Effector memory CD4-positive, alpha-beta T cell (primary cell): ENCODE measurements around the gene LAPTM5.

Experiments used
- DNase-seq, 3 donors: peaks; one replicate each; pipeline ENCODE4 v3.0.0-alpha.2; 2020
- H3K27ac ChIP-seq: 2 replicates; pipeline ENCODE4 v1.7.0; 2013; ENCODE audit warnings: mild to moderate bottlenecking, low read length, moderate library complexity; ENCODE audit not compliant: insufficient read depth, poor library complexity, severe bottlenecking
- H3K27me3 ChIP-seq: replicated peaks from 2 replicates; pipeline ENCODE4 v1.7.0; 2013; ENCODE audit warnings: mild to moderate bottlenecking, low read length; ENCODE audit not compliant: insufficient read depth, control insufficient read depth, poor library complexity, severe bottlenecking
- H3K36me3 ChIP-seq: 2 replicates; pipeline ENCODE4 v1.7.0; 2013; ENCODE audit warnings: mild to moderate bottlenecking, low read length, moderate library complexity; ENCODE audit not compliant: control insufficient read depth, insufficient read depth
- H3K4me1 ChIP-seq: 2 replicates; pipeline ENCODE4 v1.7.0; 2013; ENCODE audit warnings: low read length, mild to moderate bottlenecking; ENCODE audit not compliant: control insufficient read depth, insufficient read depth, poor library complexity, severe bottlenecking
- H3K4me3 ChIP-seq: 2 replicates; pipeline ENCODE4 v1.7.0; 2013; ENCODE audit warnings: low read length, low read depth, mild to moderate bottlenecking; ENCODE audit not compliant: insufficient read depth, poor library complexity, severe bottlenecking
- H3K9me3 ChIP-seq: 2 replicates; pipeline ENCODE4 v1.7.0; 2013; ENCODE audit warnings: mild to moderate bottlenecking, low read length, moderate library complexity; ENCODE audit not compliant: control insufficient read depth

Gene LAPTM5

GRCh38 chr1:30714536-30715090 lies 43.0 kb downstream of the LAPTM5 start:
- peaks cover 10% of the 10 kb centered on the region for H3K4me1 ChIP-seq
- H3K27me3 ChIP-seq: no peaks in the 10 kb centered on the region
- DNase-seq: no peak
- H3K36me3 ChIP-seq: no peaks in the 10 kb centered on the region
- no peaks in the 10 kb centered on the region for H3K9me3 ChIP-seq
- no peak overlapping the region for H3K4me3 ChIP-seq
- no peak overlapping the region for H3K27ac ChIP-seq

- no peaks in the 10 kb centered on the region for H3K27me3 ChIP-seq
- no peak for DNase-seq
- no peaks in the 10 kb centered on the region for H3K9me3 ChIP-seq
- H3K27ac ChIP-seq: no peak overlapping the region
- peaks cover 4% of the 10 kb centered on the region for H3K4me1 ChIP-seq
- H3K36me3 ChIP-seq: no peaks in the 10 kb centered on the region
- no peak overlapping the region for H3K4me3 ChIP-seq
Observed at GRCh38 chr1:30714025-30714424, 43.5 kb downstream of the LAPTM5 start.

- DNase-seq: no peak
- Histone ChIP-seq H3K9me3 (no peaks in the 10 kb centered on the region), H3K4me1 (no peaks in the 10 kb centered on the region), H3K27me3 (peaks cover 3% of the 10 kb centered on the region), H3K4me3 (no peak overlapping the region), H3K27ac (no peak overlapping the region), H3K36me3 (no peaks in the 10 kb centered on the region)
Observed at GRCh38 chr1:30713311-30713710, 44.3 kb downstream of the LAPTM5 start.

GRCh38 chr1:30712583-30712982 lies 45.0 kb downstream of the LAPTM5 start:
- Histone ChIP-seq H3K4me3 (no peak overlapping the region), H3K4me1 (no peaks in the 10 kb centered on the region), H3K36me3 (no peaks in the 10 kb centered on the region), H3K9me3 (no peaks in the 10 kb centered on the region), H3K27ac (no peak overlapping the region), H3K27me3 (peaks cover 8% of the 10 kb centered on the region)
- DNase-seq: no peak

GRCh38 chr1:30710407-30710806 lies 47.2 kb downstream of the LAPTM5 start:
- no peak overlapping the region for H3K27ac ChIP-seq
- peaks cover 10% of the 10 kb centered on the region for H3K27me3 ChIP-seq
- no peaks in the 10 kb centered on the region for H3K4me1 ChIP-seq
- H3K9me3 ChIP-seq: no peaks in the 10 kb centered on the region
- DNase-seq: no peak
- H3K36me3 ChIP-seq: no peaks in the 10 kb centered on the region
- H3K4me3 ChIP-seq: no peak overlapping the region

GRCh38 chr1:30708361-30708728 lies 49.2 kb downstream of the LAPTM5 start:
- DNase-seq: no peak
- Histone ChIP-seq H3K9me3 (no peaks in the 10 kb centered on the region), H3K27me3 (peaks cover 10% of the 10 kb centered on the region), H3K4me1 (no peaks in the 10 kb centered on the region), H3K27ac (no peak overlapping the region), H3K36me3 (no peaks in the 10 kb centered on the region), H3K4me3 (no peak overlapping the region)

- DNase-seq: peak; percentile 19 to 40 (median 23)
- no peaks in the 10 kb centered on the region for H3K4me1 ChIP-seq
- no peak overlapping the region for H3K27ac ChIP-seq
- H3K36me3 ChIP-seq: no peaks in the 10 kb centered on the region
- peaks cover 10% of the 10 kb centered on the region for H3K27me3 ChIP-seq
- H3K9me3 ChIP-seq: no peaks in the 10 kb centered on the region
- no peak overlapping the region for H3K4me3 ChIP-seq
Observed at GRCh38 chr1:30707412-30708360, 49.9 kb downstream of the LAPTM5 start.

- Histone ChIP-seq H3K4me1 (no peaks in the 10 kb centered on the region), H3K27me3 (peaks cover 10% of the 10 kb centered on the region), H3K4me3 (no peak overlapping the region), H3K36me3 (no peaks in the 10 kb centered on the region), H3K27ac (no peak overlapping the region), H3K9me3 (no peaks in the 10 kb centered on the region)
- DNase-seq: no peak
Observed at GRCh38 chr1:30706528-30706927, 51.0 kb downstream of the LAPTM5 start.

GRCh38 chr1:30705698-30706097 lies 51.9 kb downstream of the LAPTM5 start:
- Histone ChIP-seq H3K27me3 (peaks cover 10% of the 10 kb centered on the region), H3K27ac (no peak overlapping the region), H3K4me3 (no peak overlapping the region), H3K4me1 (no peaks in the 10 kb centered on the region), H3K9me3 (no peaks in the 10 kb centered on the region), H3K36me3 (no peaks in the 10 kb centered on the region)
- DNase-seq: no peak

GRCh38 chr1:30704765-30705509 lies 52.6 kb downstream of the LAPTM5 start:
- H3K27ac ChIP-seq: no peak overlapping the region
- DNase-seq: no peak

More at GRCh38 chr1:30704765-30705509, 52.6 kb downstream of the LAPTM5 start:
- Histone ChIP-seq H3K27me3 (peaks cover 10% of the 10 kb centered on the region), H3K9me3 (no peaks in the 10 kb centered on the region), H3K4me3 (no peak overlapping the region), H3K36me3 (no peaks in the 10 kb centered on the region), H3K4me1 (no peaks in the 10 kb centered on the region)
